NCI-H1694 treated with DMSO at 0.1 percent for 48 hours (cell line): ENCODE data around the gene SCAMP3.
"Not testable (repeated sequence)": the region's sequence is repeated elsewhere in the genome, so short reads cannot be mapped to it uniquely, and the experiment has no call there.

Experiments used
- DNase-seq: peaks from one replicate; lab custom pipeline; 2025; lab: John Stamatoyannopoulos, UW

SCAMP3 gene

GRCh38 chr1:155227261-155228095 lies 34.7 kb downstream of the SCAMP3 start:
- peak; percentile 100 for DNase-seq

DNA sequence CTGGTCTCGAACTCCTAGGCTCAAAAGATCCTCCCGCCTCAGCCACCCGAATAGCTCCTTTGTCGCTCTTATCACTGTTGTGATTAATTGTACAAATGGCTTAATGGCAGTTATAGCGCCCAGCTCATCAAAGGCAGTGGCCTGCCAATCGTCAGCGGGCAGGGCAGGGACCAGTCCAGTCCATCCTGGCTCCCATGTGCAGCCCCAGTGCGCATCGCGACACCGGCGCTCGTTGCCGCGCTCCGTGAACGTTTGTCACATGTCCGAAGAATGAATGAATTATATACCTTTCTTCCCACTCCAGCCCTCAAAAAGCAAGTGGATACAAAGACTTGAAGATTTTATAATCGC lies 35.3 kb downstream of the SCAMP3 start:
- peak; percentile 81 for DNase-seq

- peak; percentile 94 for DNase-seq
Observed at GRCh38 chr1:155226188-155226909, 35.8 kb downstream of the SCAMP3 start.

- not testable (repeated sequence) for DNase-seq
Observed at GRCh38 chr1:155225404-155225759, 36.8 kb downstream of the SCAMP3 start.

DNA sequence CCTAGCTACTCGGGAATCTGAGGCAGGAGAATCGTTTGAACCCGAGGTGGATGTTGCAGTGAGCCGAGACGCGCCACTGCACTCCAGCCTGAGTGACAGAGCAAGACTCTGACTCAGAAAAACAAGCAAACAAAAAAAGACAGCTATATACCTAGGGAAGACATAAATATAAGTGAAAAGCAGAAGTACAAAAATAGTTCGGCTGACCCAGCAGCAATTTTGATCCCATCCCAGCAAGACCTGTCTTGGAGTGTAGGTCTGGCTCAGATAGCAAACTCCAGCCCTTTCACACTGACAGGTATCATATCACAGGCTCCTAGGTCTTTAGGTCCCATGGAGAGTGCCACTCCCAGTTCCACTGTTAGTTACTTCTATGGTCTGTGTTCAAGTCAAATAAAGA lies 39.1 kb downstream of the SCAMP3 start:
- no peak for DNase-seq

DNA sequence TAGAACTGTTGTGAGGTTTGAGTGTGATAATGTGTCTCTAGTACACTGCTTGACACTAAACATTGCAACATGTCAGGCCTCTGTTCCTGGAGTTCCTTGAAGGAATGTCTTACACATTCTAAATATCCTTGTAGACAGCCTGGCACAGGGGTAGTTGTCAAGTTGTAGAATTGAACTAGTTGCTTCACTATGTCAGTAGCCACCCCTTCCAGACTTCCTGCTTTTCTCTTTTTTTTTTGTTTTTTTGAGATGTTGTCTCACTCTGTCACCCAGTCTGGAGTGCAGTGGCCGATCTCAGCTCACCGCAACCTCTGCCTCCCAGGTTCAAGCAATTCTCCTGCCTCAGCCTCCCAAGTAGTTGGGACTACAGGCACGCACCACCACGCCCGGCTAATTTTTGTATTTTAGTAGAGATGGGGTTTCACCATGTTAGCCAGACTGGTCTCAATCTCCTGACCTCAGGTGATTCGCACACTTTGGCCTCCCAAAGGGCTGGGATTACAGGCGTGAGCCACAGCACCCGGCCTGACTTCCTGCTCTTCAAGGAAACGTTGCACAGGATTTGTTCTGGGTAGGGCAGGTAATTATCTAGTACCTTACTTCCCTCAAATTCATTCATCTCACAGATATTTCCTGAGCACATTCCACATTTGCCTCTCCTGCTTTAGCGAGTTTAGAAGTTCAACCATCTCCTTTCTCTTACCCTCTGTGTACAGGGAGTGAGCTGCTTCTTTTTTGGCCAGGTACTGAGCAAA lies 41.8 kb downstream of the SCAMP3 start:
- DNase-seq: not testable (repeated sequence)

DNA sequence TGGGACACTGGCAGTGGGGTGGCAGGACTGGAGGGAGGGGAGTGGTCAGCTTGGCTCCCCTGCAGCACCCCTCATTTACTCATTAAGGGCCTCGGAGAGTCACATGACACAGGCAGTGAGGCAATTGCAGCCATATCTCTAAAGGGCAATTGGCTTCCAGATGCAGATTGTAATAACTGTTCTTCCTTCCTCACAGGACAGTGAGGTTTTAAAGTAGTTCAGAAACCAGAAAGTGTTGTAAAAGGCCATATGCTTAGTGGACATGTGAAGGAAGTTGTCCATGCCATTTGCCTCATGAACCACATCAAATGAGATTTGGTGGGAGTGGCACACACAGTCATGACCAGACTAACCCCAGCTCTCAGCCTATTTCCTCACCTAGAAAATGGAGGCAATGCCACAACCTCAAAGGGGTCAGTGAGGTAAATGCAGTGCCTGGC lies 42.5 kb downstream of the SCAMP3 start:
- no peak for DNase-seq

DNA sequence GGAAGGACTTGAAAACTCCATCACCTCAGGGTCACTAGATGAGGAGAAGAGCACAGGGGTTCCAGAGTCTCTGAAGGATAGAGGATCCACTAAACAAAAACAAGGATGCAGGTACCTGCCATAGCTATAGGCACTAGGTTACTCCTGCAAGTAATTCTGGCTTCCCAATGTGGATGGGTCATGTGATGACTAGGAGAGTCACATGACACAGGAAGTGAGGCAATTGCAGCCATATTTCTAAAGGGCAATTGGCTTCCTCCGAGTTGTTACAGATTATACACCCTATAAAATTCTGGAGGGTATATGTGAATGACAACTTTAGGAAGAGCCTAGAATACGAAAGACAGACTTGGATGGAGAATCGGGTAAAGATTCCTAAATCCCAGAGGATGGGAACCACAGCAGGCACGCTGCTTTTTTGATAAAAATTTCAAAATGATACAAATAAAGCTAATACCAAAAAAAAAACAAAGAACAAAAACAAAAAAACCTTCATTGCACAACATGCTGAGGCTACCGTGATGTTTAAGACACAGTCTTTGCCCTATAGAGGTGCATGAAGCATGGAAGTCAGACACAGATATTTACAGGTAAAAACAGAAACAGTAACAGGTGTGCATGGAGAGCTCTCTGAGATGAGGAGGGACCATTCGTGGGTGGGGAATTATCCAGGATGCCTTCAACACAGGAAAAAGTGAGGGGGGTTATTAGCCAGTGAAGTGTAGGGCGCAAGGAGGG lies 43.1 kb downstream of the SCAMP3 start:
- no peak for DNase-seq

DNA sequence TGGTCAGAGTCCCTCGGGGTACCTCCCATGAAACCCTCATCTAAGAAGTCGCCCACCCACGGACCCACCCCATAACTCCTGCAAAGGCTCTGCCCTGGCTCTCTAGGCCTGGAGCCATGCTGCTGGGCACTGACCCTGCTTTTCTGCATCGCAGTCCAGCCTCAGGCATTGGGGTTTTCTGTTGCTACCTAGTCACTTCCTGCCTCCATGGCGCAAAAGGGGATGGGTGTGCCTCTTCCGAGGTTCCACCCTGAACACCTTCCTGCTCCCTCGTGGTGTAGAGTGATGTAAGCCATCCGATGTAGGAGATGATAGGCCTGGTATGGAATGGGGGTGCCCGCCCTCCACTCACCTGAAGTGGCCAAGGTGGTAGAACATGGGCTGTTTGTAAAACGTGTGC lies 47.5 kb downstream of the SCAMP3 start:
- DNase-seq: not testable (repeated sequence)

- not testable (repeated sequence) for DNase-seq
Observed at GRCh38 chr1:155212051-155212440, 50.1 kb downstream of the SCAMP3 start.

DNA sequence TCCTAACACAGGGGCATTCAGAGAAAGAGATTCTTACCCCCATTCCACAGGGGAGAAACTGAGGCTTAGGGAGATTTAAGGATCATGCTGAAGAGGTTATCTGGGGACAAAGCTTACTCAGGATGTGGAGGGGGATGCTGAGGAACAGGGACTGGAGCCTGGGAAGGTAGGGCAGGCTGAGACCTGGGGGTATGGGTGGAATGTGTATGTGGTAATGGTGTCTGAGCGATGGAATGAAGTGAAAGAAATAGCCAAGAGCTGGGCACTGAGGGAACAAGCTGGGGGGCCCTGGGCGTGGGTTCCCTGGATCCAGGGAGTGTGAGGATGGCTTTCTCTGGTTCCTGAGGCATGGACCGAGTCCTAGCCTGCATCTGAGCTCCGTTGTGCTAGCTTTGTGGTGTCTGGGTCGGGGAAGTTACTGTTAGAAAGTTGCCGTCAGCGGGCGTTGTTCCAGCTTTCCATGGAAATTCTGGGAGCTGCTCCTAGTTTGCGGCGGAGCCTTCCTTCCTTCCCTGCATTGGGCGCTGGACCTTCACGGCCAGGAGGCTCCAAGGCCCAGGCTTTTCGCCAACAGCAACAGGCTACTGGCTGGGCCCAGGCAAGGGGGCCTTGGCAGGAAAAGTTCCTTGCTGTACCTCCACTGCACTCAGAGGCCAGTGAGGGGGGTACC lies 50.6 kb downstream of the SCAMP3 start:
- not testable (repeated sequence) for DNase-seq

DNA sequence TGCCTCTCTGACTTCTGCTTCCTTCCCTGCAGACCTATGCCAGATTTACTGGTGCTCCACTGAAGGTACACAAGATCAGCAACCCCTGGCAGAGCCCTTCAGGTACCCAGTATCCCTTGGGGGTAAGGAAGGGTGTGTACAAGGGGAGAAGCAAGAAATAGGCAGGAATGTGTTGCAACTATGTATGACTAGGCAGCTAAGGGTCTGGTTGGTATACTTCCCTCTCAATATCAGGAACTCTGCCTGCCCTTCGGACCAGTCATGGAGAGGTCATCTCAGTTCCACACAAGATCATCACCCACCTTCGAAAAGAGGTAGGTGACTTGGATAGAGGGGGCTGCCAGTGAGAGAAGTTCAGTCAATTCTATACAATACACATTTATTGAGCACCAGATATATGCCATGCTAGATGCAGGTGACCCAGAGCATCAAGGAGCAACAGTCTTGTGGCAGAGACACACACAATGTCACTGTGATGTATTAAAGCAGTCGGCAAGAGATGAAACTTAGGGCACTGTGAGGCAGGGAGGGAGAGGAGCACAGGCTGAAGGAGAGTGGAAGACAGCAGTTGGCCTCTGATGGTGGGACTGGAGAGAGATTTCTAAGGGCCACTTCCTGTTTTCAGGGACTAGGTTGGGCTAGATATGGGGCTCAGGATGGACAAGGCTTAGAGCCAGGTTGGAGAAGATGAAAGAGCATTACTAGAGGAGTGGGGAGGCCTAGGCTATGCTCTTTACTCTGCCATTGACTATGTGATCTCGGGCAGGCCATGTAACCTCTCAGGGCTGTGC lies 51.7 kb downstream of the SCAMP3 start:
- no peak for DNase-seq

DNA sequence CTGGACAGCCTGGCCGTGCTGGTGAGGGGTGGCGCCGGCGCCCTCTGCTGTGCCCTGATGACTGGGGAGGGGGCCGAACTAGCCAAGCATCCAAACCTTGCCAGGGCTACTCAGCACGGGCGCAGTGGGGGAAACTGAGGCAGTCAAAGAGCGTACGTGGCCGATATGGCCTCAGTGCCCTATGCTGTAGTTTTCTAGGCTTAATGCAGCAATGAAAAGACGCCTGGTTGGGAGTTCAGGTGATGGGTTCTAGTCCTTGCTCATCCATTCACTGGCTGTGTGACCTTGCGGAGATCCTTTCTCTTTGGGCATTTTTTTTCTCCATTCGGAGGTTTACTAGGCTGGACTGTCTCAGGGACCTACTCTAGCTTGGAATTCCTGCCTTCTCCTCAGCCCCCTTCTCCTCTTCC lies 52.8 kb downstream of the SCAMP3 start:
- no peak for DNase-seq

- DNase-seq: peak; percentile 69
Observed at GRCh38 chr1:155208541-155209311, 53.4 kb downstream of the SCAMP3 start, which contains the start of gene MTX1. Gene MTX1, plus strand, starts transcription at chr1:155208695. Its CDS starts 110 bp downstream, at chr1:155208805.

DNA sequence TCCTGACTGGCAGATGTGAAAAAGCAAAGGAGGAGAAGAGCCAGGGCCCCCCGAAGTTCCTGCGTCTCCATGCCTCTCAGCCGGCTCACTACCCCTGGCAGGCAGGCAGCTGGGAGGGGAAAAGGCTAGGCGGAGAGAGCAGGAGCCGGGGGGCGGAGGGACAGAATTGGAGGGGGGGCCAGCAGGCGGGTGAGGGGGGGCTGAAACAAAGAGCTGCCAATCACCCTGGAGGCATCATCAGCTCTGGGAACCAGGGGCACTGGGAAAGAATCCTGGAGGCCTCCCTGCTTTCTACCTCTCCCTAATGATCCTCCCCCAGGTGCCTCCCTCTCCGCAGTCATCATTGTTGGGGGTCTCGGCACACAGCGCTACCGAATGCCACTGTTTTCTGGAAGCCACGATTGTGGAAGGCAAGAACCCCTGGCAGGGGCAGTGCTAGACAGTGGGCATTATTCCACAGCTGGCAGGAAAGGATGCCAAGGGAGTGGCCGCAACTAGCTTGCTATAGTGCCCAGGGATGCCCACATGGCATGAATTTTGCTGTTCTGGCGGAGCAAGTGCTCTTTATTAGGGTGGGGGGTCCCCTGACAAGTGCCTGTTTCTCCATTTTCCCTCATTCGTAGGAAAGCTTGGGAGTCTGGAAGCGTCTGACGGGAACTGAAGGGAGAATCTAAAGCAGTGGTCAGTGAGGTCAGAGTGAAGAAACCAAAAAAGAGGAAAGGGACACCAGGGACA lies 54.2 kb downstream of the SCAMP3 start, which contains the start of gene THBS3:
Gene THBS3, minus strand, starts transcription at position 92 of the 735 bp plus-strand sequence. Its CDS starts 21 bp downstream, at position 71.
- DNase-seq: peak; percentile 88

DNA sequence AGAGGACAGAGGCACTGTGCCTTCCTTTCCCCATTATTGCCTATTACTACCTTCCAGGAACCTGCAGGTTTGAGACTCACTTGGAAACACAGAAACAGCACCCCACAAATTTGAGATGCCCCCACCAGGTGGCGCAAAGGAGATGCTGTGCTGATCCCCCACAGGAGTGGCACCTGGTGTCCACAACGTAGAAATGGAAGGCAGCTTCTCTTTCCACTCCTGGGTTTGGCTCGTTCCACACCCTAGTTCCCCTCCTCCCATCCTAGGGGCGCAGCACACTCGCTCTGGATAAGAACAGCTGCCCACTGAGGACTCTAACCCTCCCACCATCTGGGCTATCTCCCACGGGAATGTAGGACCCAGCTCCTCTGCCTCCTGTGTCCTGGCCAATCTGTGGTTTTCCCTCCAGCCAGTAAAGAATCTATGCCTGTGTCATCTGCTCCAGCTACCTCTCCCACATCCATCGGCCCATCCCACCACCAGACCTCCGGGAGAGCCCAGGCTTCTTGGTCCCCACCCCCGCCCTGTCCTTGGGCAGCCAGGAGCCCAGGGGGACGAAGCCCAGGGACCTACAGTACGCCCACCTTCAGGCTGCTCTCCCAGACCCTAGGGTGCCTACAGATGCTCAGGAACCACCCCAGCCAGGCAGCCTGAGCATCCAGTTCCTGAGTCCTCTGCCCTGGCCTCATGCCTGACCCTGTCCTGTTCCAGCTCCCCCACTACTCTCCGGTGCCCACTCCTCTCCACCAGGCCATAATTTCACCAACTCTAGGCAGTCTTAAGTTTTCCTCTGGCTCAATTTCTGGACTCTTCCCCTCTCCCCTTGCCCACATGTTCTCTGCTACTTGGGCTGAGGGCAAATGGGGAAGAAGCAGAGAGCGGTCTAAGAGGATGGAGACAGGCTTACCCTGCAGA lies 55.0 kb downstream of the SCAMP3 start:
- DNase-seq: peak; percentile 94
